ENCODE measurements around the gene HRNR.
"Not testable (repeated sequence)": the region's sequence is repeated elsewhere in the genome, so short reads cannot be mapped to it uniquely, and the experiment has no call there.

GRCh38 chr1:152214911-152215310 lies 9.1 kb downstream of the HRNR start:
- TF ChIP-seq BHLHE40 (IDR thresholded peaks at IDR 0.05; ENCODE audit: borderline replicate concordance); TARDBP (IDR thresholded peaks at IDR 0.05); SUZ12 (IDR thresholded peaks at IDR 0.05); SP1 (IDR thresholded peaks at IDR 0.05); NFRKB (IDR thresholded peaks at IDR 0.05); FOXM1 (IDR thresholded peaks at IDR 0.05; ENCODE audit: borderline replicate concordance); ARNT (IDR thresholded peaks at IDR 0.05); HDGF (IDR thresholded peaks at IDR 0.05; ENCODE audit: borderline replicate concordance); CTBP1 (IDR thresholded peaks at IDR 0.05; ENCODE audit: borderline replicate concordance); LEF1 (IDR thresholded peaks at IDR 0.05; ENCODE audit: borderline replicate concordance); FOXA1 (IDR thresholded peaks at IDR 0.05); PKNOX1 (IDR thresholded peaks at IDR 0.05); ZNF384 (IDR thresholded peaks at IDR 0.05); ELF4 (IDR thresholded peaks at IDR 0.05): not testable (repeated sequence)

Data from HEK293T (cell line).